Measurements from ENCODE around the gene NSF.
A peak's percentile ranks its signal among the peaks of the same experiment; 100 is the strongest.

The NSF gene

DNA sequence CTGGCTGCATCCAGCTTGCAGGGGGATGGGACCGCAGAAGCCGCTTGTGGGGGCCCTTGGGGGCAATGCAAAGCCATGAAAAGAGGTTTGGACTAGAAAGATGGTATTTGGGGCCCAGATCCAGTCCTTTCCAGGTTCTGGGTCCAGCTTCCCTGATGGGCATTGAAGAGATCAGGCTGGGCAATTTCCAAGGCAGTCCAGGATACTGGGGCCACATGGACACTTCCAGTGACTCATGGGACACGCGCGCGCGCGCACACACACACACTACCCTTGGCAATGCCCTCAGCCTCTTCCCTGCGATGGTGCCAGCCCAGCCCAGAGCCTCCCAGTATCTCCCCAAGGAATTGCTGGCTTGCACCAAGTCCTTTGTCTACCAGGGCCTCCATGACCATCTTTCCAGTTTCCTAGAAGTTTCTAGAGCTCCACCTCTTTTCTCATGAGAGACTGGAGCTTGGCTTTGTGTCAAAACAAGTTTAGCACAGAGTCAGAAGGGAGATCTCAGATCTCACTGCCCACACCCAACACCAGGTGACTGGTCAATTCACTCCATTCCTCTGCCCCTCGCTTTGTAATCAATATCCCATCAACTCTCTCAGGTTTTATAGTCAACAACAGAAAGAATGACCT, 183.8 kb downstream of the NSF start:
- no peak overlapping the region for H3K4me3 ChIP-seq (replicated peaks; ENCODE audit: low read depth, low read length)
- no peak for DNase-seq (ENCODE audit: extremely low read depth, low read depth)
- TF ChIP-seq, protein P1, sequence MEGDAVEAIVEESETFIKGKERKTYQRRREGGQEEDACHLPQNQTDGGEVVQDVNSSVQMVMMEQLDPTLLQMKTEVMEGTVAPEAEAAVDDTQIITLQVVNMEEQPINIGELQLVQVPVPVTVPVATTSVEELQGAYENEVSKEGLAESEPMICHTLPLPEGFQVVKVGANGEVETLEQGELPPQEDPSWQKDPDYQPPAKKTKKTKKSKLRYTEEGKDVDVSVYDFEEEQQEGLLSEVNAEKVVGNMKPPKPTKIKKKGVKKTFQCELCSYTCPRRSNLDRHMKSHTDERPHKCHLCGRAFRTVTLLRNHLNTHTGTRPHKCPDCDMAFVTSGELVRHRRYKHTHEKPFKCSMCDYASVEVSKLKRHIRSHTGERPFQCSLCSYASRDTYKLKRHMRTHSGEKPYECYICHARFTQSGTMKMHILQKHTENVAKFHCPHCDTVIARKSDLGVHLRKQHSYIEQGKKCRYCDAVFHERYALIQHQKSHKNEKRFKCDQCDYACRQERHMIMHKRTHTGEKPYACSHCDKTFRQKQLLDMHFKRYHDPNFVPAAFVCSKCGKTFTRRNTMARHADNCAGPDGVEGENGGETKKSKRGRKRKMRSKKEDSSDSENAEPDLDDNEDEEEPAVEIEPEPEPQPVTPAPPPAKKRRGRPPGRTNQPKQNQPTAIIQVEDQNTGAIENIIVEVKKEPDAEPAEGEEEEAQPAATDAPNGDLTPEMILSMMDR (IDR thresholded peaks at IDR 0.05; ENCODE audit: low read depth, low read length, missing control alignments), result no peak

DNA sequence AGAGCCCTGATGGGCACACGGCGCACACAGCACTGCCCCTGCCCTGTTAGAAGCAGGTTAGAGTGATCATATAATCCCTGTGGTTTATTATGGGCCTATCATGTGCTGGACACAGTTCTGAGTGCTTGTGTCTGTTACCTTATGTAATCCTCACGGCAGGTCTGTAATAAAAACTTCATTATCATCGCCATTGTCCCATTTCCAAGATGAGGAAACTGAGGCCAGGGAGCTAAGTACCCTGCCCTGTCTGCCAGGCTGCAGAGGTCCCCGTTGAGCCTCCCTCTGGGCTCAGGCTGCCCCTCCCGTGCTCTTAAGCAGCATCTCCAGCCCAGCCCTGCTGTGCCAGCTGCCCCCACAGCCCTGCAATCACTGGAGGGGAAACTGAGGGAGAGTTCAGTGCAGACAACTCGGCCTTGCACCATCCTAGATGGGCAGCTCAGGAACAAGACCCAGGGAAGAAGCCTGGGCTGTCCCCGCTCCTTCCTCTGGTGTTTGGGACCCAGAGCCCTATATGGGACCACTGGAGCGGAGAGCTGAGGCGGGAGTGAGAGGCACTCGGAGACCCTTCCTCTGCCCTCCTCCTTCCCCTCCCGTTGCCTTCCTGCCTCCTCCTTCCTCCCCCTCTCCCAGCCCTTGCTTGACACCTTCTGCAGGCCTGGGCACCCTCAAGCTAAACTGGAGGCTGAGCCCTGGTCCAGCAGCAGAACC, 186.0 kb downstream of the NSF start:
- DNase-seq (ENCODE audit: extremely low read depth, low read depth), result no peak
- H3K4me3 ChIP-seq (replicated peaks; ENCODE audit: low read depth, low read length), result no peak overlapping the region
- TF ChIP-seq, protein P1 (IDR thresholded peaks at IDR 0.05; ENCODE audit: low read depth, low read length, missing control alignments), result no peak

DNA sequence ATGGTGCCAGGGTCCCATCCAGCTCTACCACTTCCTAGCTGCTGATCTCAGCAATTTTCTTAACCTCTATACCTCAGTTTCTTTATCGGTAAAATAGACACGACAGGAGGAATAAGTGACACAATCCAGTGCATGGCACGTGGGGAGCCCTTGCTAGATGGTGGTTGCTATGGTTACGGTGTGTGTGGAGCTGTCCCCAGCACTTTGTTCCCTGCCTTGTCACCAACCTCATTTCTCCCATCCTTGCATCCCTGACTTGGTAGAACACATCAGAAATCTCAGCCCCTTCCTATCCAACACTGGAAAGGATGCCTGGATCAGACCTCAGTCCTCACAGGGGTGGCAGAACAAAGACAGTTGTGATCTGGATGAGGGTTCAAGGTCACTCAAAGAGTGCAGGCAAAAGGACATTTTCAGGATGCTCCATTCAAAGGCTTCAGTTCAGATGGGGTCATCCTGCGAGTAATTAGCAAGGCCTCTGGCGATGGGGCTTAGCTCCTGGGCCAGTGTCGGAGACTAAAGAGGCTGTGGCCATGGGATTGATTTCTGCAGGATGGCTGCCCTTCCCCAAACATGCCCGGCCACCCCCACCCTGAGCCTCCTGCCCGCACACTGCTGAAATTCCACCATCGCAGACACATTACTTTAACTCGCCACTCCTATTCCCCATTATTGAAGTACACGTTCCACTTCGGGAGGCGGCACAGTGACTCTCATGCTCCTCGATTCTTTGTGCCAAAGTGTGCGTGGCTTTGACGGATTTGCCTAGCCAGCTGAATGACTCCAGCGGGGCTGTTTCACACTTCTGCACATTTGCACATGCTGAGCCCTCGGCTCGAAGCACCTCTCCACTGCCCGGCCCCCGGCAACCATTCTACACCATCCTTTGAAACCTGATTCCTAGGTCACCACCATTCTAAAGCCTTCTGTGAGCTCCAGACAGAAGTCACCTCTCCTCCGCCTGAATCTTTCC, 187.8 kb downstream of the NSF start:
- no peak for DNase-seq (ENCODE audit: extremely low read depth, low read depth)
- H3K4me3 ChIP-seq (replicated peaks; ENCODE audit: low read depth, low read length), result no peak overlapping the region
- TF ChIP-seq, protein P1 (IDR thresholded peaks at IDR 0.05; ENCODE audit: low read depth, low read length, missing control alignments), result no peak

DNA sequence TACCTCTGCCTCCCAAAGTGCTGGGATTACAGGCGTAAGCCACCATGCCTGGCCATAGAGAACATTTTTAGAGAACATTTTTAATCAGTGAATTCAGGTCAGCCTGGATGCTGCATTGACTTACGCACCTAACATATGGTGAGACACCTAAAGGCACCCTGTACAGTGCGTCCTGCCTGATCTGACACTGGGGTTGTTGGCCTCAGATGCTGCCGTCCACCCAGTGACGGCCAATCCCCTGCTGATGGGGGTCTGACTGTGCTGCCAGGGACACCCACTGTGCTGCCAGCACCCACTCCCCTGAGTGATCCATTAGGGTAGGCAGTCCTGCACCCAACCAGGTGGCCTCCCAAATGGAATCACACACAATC, 189.5 kb downstream of the NSF start:
- no peak overlapping the region for H3K4me3 ChIP-seq (replicated peaks; ENCODE audit: low read depth, low read length)
- TF ChIP-seq, protein P1 (IDR thresholded peaks at IDR 0.05; ENCODE audit: low read depth, low read length, missing control alignments), result no peak
- DNase-seq (ENCODE audit: extremely low read depth, low read depth), result no peak

DNA sequence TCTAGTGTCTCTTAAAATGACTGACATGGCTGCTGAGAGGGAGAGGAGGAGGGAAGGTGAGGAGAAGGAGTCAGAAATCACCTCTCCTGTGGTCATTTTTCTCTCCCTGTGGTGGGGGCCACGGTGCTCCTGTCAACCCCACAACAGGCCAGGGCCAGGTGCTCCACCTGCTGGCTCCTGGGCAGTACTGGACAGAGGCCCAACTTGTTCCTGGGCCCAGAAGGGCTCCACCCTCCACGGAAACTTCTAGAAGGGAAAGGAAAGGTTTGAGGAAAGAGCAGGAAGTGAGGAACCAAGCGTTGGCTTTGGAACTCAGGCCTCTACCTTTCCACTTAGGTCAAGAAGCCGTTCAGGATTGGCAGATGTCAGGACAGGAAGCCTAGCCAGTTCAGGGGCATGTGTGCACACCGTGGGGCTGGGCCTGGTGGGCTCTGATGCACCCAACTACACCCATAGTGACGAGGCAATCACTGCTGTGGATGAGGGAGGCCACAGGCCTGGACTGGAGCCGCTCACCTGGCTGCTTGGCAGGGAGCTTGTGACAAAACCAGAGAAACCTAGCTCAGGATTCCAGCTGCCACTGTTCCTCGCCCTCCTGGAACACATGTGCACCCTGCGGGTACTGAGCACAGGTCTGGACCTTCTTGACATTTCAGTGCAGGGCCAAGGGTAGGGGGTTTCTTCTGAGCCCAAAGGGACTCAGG, 191.9 kb downstream of the NSF start:
- no peak for DNase-seq (ENCODE audit: extremely low read depth, low read depth)
- H3K4me3 ChIP-seq (replicated peaks; ENCODE audit: low read depth, low read length), result no peak overlapping the region
- TF ChIP-seq, protein P1 (IDR thresholded peaks at IDR 0.05; ENCODE audit: low read depth, low read length, missing control alignments), result peak; percentile 60

DNA sequence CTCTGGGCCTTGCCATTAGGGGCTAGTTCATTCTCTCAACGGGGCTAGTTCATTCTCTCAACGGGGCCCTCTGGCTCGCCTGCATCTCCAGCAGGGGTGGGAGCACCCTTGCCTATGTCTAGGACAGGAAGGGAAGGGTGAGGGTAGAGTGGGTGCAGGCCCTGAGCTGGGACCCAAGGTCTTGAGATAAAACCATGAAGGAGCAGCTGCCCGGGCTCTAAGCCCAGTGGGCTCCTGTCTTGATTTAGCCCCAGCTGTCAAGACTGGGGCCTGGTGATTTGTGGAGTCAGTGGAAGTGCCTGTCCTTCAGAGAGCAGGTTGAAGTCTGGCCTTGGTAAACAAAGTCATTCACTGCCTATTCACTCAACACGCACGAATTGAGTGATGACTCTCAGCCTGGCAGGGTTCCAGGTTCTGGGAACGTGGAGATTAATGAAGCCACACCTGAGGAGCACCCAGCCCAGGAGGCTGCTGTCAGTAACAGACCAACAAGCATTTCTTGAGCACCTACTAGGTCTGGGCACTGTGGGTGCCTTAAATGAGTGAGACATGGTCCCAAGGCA, 192.6 kb downstream of the NSF start:
- H3K4me3 ChIP-seq (replicated peaks; ENCODE audit: low read depth, low read length), result no peak overlapping the region
- no peak for DNase-seq (ENCODE audit: extremely low read depth, low read depth)
- TF ChIP-seq, protein P1 (IDR thresholded peaks at IDR 0.05; ENCODE audit: low read depth, low read length, missing control alignments), result no peak
